Uterus (tissue), 4 donors: Measurements from ENCODE around the gene NUDT4. TPM values are rescaled to one million over a fixed set of nuclear protein-coding genes. Genes with fewer than 3 reads are reported as not detected.

ENCODE experiments used
- DNase-seq, 2 donors: peaks; one replicate each; pipeline ENCODE4 v3.0.0-alpha.2; 2019 to 2020
- H3K27ac ChIP-seq, 2 donors: fragments of 200-600 bp; sonication (generic); 1 replicate in 1 of 2; 2 replicates in 1 of 2; pipeline ENCODE4 v1.5.1; 2016 to 2018
- H3K27me3 ChIP-seq, 2 donors: fragments of 200-600 bp; sonication (generic); one replicate each; pipeline ENCODE4 v1.5.1; 2018 to 2019; ENCODE audit warnings: control low read depth in 1 of 2
- H3K36me3 ChIP-seq, 2 donors: fragments of 200-600 bp; sonication (generic); one replicate each; pipeline ENCODE4 v1.5.1; 2019; ENCODE audit warnings: control low read depth in 1 of 2
- H3K4me1 ChIP-seq, 2 donors: fragments of 200-600 bp; sonication (generic); one replicate each; pipeline ENCODE4 v1.5.1; 2018 to 2019; ENCODE audit warnings: control low read depth in 1 of 2
- H3K4me3 ChIP-seq, 2 donors: fragments of 200-600 bp; sonication (generic); 1 replicate in 1 of 2; 2 replicates in 1 of 2; pipeline ENCODE4 v1.5.1; 2018 to 2019; ENCODE audit warnings: mild to moderate bottlenecking in 1 of 2
- H3K9me3 ChIP-seq, 2 donors: fragments of 200-600 bp; sonication (generic); one replicate each; pipeline ENCODE4 v1.5.1; 2019; ENCODE audit warnings: control low read depth in 1 of 2
- CTCF ChIP-seq, 4 experiments: fragments of 200-600 bp in 2 of 4; fragments of 450-650 bp in 2 of 4; sonication (generic) in 2 of 4; IDR thresholded peaks; one replicate each; pipeline ENCODE4 v1.5.1; 2016 to 2019; ENCODE audit warnings: antibody characterized with exemption in 4 of 4, mild to moderate bottlenecking in 2 of 4, moderate library complexity in 1 of 4
- POLR2A ChIP-seq, 2 donors: fragments of 450-650 bp; IDR thresholded peaks; one replicate each; pipeline ENCODE4 v1.6.1; 2016; ENCODE audit warnings: antibody characterized with exemption in 2 of 2, mild to moderate bottlenecking in 1 of 2, moderate library complexity in 1 of 2
- intact Hi-C: fragments of 100-400 bp; cut with DNase I; formaldehyde crosslinking; loops from one replicate; pipeline ENCODE4 v1.15.1; 2023; ENCODE audit warnings: low total_unique reads
- total RNA-seq, 4 donors: library from RNA; depleted of rRNA in 3 of 4; stranded (reverse); fragments of >200 nt in 3 of 4; gene quantifications; one replicate each; pipeline versions ENCODE4 v1.1.0 to v1.2.4, GENCODE V29; 2014 to 2023
- donor health status: DM: yes; HTN: yes; CAD: no.

NUDT4 gene
- 100 to 1,000 TPM in 1 of 4 donors, 10 to 100 TPM in 3; 15.1 to 107 (median 52.8) TPM for total RNA-seq

- Histone ChIP-seq H3K4me1 (peaks cover 0 to 6% of the 10 kb centered on the region in 2 donors), H3K36me3 (no peaks in the 10 kb centered on the region), H3K27me3 (no peaks in the 10 kb centered on the region), H3K9me3 (no peaks in the 10 kb centered on the region), H3K4me3 (peak within 1 kb of the TSS; percentile 81 to 97), H3K27ac (peak within 1 kb of the TSS; percentile 94 to 98)
- intact Hi-C loops, result no loop called here
- TF ChIP-seq POLR2A (IDR thresholded peaks at IDR 0.05), result peak; percentile 96
- peak in 1 of 4 experiments; percentile 22 for TF ChIP-seq CTCF (IDR thresholded peaks at IDR 0.05)
- peak; percentile 98 for DNase-seq
Observed at GRCh38 chr12:93377252-93378195, at the start of gene NUDT4. NUDT4 (plus strand) TSS chr12:93377925; CDS start chr12:93378323, 398 bp downstream.

GRCh38 chr12:93333054-93333453, 44.7 kb upstream of the NUDT4 start:
- no peaks in the 10 kb centered on the region for H3K36me3 ChIP-seq
- H3K27me3 ChIP-seq, result no peaks in the 10 kb centered on the region
- no peaks in the 10 kb centered on the region for H3K9me3 ChIP-seq
- H3K27ac ChIP-seq, result no peak overlapping the region
- TF ChIP-seq POLR2A (IDR thresholded peaks at IDR 0.05), result no peak
- no peak for TF ChIP-seq CTCF (IDR thresholded peaks at IDR 0.05)
- intact Hi-C loops, result no loop called here
- no peaks in the 10 kb centered on the region for H3K4me1 ChIP-seq
- no peak for DNase-seq
- no peak overlapping the region for H3K4me3 ChIP-seq

GRCh38 chr12:93333828-93334227, 43.9 kb upstream of the NUDT4 start:
- H3K9me3 ChIP-seq, result no peaks in the 10 kb centered on the region
- no peak for DNase-seq
- H3K4me1 ChIP-seq, result no peaks in the 10 kb centered on the region
- H3K4me3 ChIP-seq, result no peak overlapping the region
- no peaks in the 10 kb centered on the region for H3K27me3 ChIP-seq
- no peak overlapping the region for H3K27ac ChIP-seq
- intact Hi-C loops, result no loop called here
- no peak for TF ChIP-seq POLR2A (IDR thresholded peaks at IDR 0.05)
- TF ChIP-seq CTCF (IDR thresholded peaks at IDR 0.05), result no peak
- H3K36me3 ChIP-seq, result no peaks in the 10 kb centered on the region

GRCh38 chr12:93335603-93336162, 42.0 kb upstream of the NUDT4 start:
- Histone ChIP-seq H3K9me3 (no peaks in the 10 kb centered on the region), H3K27ac (no peak overlapping the region), H3K4me1 (no peaks in the 10 kb centered on the region), H3K4me3 (no peak overlapping the region), H3K36me3 (no peaks in the 10 kb centered on the region), H3K27me3 (no peaks in the 10 kb centered on the region)
- intact Hi-C loops, result no loop called here
- TF ChIP-seq CTCF (IDR thresholded peaks at IDR 0.05), result no peak
- no peak for TF ChIP-seq POLR2A (IDR thresholded peaks at IDR 0.05)
- no peak for DNase-seq

GRCh38 chr12:93336291-93336741, 41.4 kb upstream of the NUDT4 start:
- intact Hi-C loops, result no loop called here
- Histone ChIP-seq H3K4me3 (no peak overlapping the region), H3K27ac (no peak overlapping the region), H3K36me3 (no peaks in the 10 kb centered on the region), H3K9me3 (no peaks in the 10 kb centered on the region), H3K4me1 (no peaks in the 10 kb centered on the region), H3K27me3 (no peaks in the 10 kb centered on the region)
- TF ChIP-seq POLR2A (IDR thresholded peaks at IDR 0.05) (no peak), CTCF (IDR thresholded peaks at IDR 0.05) (no peak)
- DNase-seq, result no peak
